HEK293 (cell line): ENCODE results near the gene CYP27B1.

Source experiments
- GLI4 ChIP-seq: fragments of 450-650 bp; formaldehyde crosslinking; IDR thresholded peaks from 2 replicates; pipeline ENCODE4 v1.5.1; 2016; ENCODE audit warnings: missing biosample characterization, missing genetic modification characterization
- PATZ1 ChIP-seq: fragments of 450-650 bp; formaldehyde crosslinking; IDR thresholded peaks from 2 replicates; pipeline ENCODE4 v1.5.1; 2016; ENCODE audit warnings: missing biosample characterization, missing genetic modification characterization
- ZBTB1 ChIP-seq: fragments of 450-650 bp; formaldehyde crosslinking; IDR thresholded peaks from 2 replicates; pipeline ENCODE4 v1.5.1; 2016; ENCODE audit warnings: missing biosample characterization, missing genetic modification characterization
- ZBTB10 ChIP-seq: fragments of 450-650 bp; formaldehyde crosslinking; IDR thresholded peaks from 2 replicates; pipeline ENCODE4 v1.5.1; 2016; ENCODE audit warnings: missing biosample characterization, missing genetic modification characterization
- ZBTB17 ChIP-seq: fragments of 450-650 bp; formaldehyde crosslinking; IDR thresholded peaks from 2 replicates; pipeline ENCODE4 v1.5.1; 2016; ENCODE audit warnings: missing biosample characterization, missing genetic modification characterization
- ZBTB49 ChIP-seq: fragments of 450-650 bp; formaldehyde crosslinking; IDR thresholded peaks from 2 replicates; pipeline ENCODE4 v1.5.1; 2016; ENCODE audit warnings: missing biosample characterization, missing genetic modification characterization, low read depth
- ZNF10 ChIP-seq: fragments of 450-650 bp; formaldehyde crosslinking; IDR thresholded peaks from 2 replicates; pipeline ENCODE4 v1.5.1; 2017; ENCODE audit warnings: missing biosample characterization, missing genetic modification characterization
- ZNF114 ChIP-seq: fragments of 450-650 bp; formaldehyde crosslinking; IDR thresholded peaks from 2 replicates; pipeline ENCODE4 v1.5.0; 2017; ENCODE audit warnings: missing biosample characterization, missing genetic modification characterization
- ZNF184 ChIP-seq: fragments of 450-650 bp; IDR thresholded peaks from 2 replicates; pipeline ENCODE4 v1.5.1; 2018; ENCODE audit warnings: missing biosample characterization, mild to moderate bottlenecking, missing genetic modification characterization
- ZNF2 ChIP-seq: fragments of 450-650 bp; formaldehyde crosslinking; IDR thresholded peaks from 2 replicates; pipeline ENCODE4 v1.5.1; 2016; ENCODE audit warnings: missing biosample characterization, missing genetic modification characterization
- ZNF239 ChIP-seq: fragments of 450-650 bp; formaldehyde crosslinking; IDR thresholded peaks from 2 replicates; pipeline ENCODE4 v1.5.1; 2016; ENCODE audit warnings: missing biosample characterization, missing genetic modification characterization
- ZNF248 ChIP-seq: fragments of 450-650 bp; formaldehyde crosslinking; IDR thresholded peaks from 2 replicates; pipeline ENCODE4 v1.5.1; 2017; ENCODE audit warnings: missing biosample characterization, missing genetic modification characterization
- ZNF266 ChIP-seq: fragments of 450-650 bp; formaldehyde crosslinking; IDR thresholded peaks from 2 replicates; pipeline ENCODE4 v1.5.1; 2016; ENCODE audit warnings: missing biosample characterization, missing genetic modification characterization, low read depth
- ZNF292 ChIP-seq: fragments of 450-650 bp; formaldehyde crosslinking; IDR thresholded peaks from 2 replicates; pipeline ENCODE4 v1.5.1; 2016; ENCODE audit warnings: low read depth, missing biosample characterization, missing genetic modification characterization, borderline replicate concordance
- ZNF302 ChIP-seq: fragments of 450-650 bp; formaldehyde crosslinking; IDR thresholded peaks from 2 replicates; pipeline ENCODE4 v1.5.1; 2016; ENCODE audit warnings: missing biosample characterization, missing genetic modification characterization, low read depth
- ZNF335 ChIP-seq: fragments of 450-650 bp; formaldehyde crosslinking; conservative IDR thresholded peaks from 2 replicates; pipeline ENCODE4 v1.5.1; 2016; ENCODE audit warnings: missing biosample characterization, missing genetic modification characterization
- ZNF433 ChIP-seq: fragments of 450-650 bp; formaldehyde crosslinking; IDR thresholded peaks from 2 replicates; pipeline ENCODE4 v1.5.1; 2016; ENCODE audit warnings: missing biosample characterization, missing genetic modification characterization, low read depth
- ZNF510 ChIP-seq: fragments of 450-650 bp; formaldehyde crosslinking; IDR thresholded peaks from 2 replicates; pipeline ENCODE4 v1.5.1; 2018; ENCODE audit warnings: mild to moderate bottlenecking, missing genetic modification characterization, missing biosample characterization; ENCODE audit not compliant: insufficient replicate concordance
- ZNF521 ChIP-seq: fragments of 450-650 bp; formaldehyde crosslinking; IDR thresholded peaks from 2 replicates; pipeline ENCODE4 v1.5.1; 2017; ENCODE audit warnings: missing biosample characterization, mild to moderate bottlenecking, missing genetic modification characterization
- ZNF530 ChIP-seq: fragments of 450-650 bp; formaldehyde crosslinking; IDR thresholded peaks from 2 replicates; pipeline ENCODE4 v1.5.1; 2016; ENCODE audit warnings: low read depth, missing biosample characterization, missing genetic modification characterization
- ZNF544 ChIP-seq: fragments of 450-650 bp; formaldehyde crosslinking; IDR thresholded peaks from 2 replicates; pipeline ENCODE4 v1.5.0; 2017; ENCODE audit warnings: missing biosample characterization, missing genetic modification characterization
- ZNF555 ChIP-seq: fragments of 450-650 bp; formaldehyde crosslinking; conservative IDR thresholded peaks from 2 replicates; pipeline ENCODE4 v1.5.1; 2017; ENCODE audit warnings: missing biosample characterization, mild to moderate bottlenecking, missing genetic modification characterization, inconsistent platforms
- ZNF571 ChIP-seq: fragments of 450-650 bp; formaldehyde crosslinking; IDR thresholded peaks from 2 replicates; pipeline ENCODE4 v1.5.0; 2017; ENCODE audit warnings: missing biosample characterization, missing genetic modification characterization
- ZNF629 ChIP-seq: fragments of 450-650 bp; formaldehyde crosslinking; IDR thresholded peaks from 2 replicates; pipeline ENCODE4 v1.5.1; 2017; ENCODE audit warnings: missing biosample characterization, missing genetic modification characterization
- ZNF670 ChIP-seq: fragments of 450-650 bp; formaldehyde crosslinking; IDR thresholded peaks from 2 replicates; pipeline ENCODE4 v1.5.1; 2016; ENCODE audit warnings: missing biosample characterization, missing genetic modification characterization, low read depth
- ZNF747 ChIP-seq: fragments of 450-650 bp; formaldehyde crosslinking; IDR thresholded peaks from 2 replicates; pipeline ENCODE4 v1.5.1; 2016; ENCODE audit warnings: missing biosample characterization, missing genetic modification characterization
- ZNF837 ChIP-seq: fragments of 450-650 bp; formaldehyde crosslinking; IDR thresholded peaks from 2 replicates; pipeline ENCODE4 v1.5.1; 2016; ENCODE audit warnings: missing biosample characterization, missing genetic modification characterization
- ZSCAN18 ChIP-seq: fragments of 450-650 bp; formaldehyde crosslinking; IDR thresholded peaks from 2 replicates; pipeline ENCODE4 v1.5.1; 2016; ENCODE audit warnings: missing biosample characterization, missing genetic modification characterization
- ZSCAN23 ChIP-seq: fragments of 450-650 bp; formaldehyde crosslinking; IDR thresholded peaks from 2 replicates; pipeline ENCODE4 v1.5.1; 2016; ENCODE audit warnings: missing biosample characterization, missing genetic modification characterization
- ZSCAN5A ChIP-seq: fragments of 450-650 bp; formaldehyde crosslinking; IDR thresholded peaks from 2 replicates; pipeline ENCODE4 v1.5.1; 2016; ENCODE audit warnings: missing biosample characterization, missing genetic modification characterization

Gene CYP27B1

GRCh38 chr12:57766464-57767304, at the start of gene CYP27B1 (continued):
- TF ChIP-seq ZNF555 (tag by site-specific recombination): no peak
- TF ChIP-seq ZNF670 (tag by site-specific recombination): no peak
- no peak for TF ChIP-seq ZNF521 (tag by site-specific recombination)
- TF ChIP-seq ZSCAN18: no peak
- no peak for TF ChIP-seq ZNF114 (tag by site-specific recombination)
- no peak for TF ChIP-seq ZNF544
- no peak for TF ChIP-seq ZBTB1 (tag by site-specific recombination)
- no peak for TF ChIP-seq ZBTB49 (tag by site-specific recombination)
- peak; percentile 72 for TF ChIP-seq ZBTB17 (tag by site-specific recombination)
- TF ChIP-seq ZNF239 (tag by site-specific recombination): no peak
- TF ChIP-seq ZNF266 (tag by site-specific recombination): no peak
- no peak for TF ChIP-seq ZNF2 (tag by site-specific recombination)
- no peak for TF ChIP-seq GLI4 (tag by site-specific recombination)
- TF ChIP-seq ZNF571 (tag by site-specific recombination): no peak
- TF ChIP-seq ZNF302 (tag by site-specific recombination): no peak
- no peak for TF ChIP-seq ZNF292
- TF ChIP-seq ZBTB10 (tag by site-specific recombination): no peak
- TF ChIP-seq ZNF184 (tag by site-specific recombination): no peak
- TF ChIP-seq ZNF747 (tag by site-specific recombination): no peak
- TF ChIP-seq ZNF433 (tag by site-specific recombination): no peak
- TF ChIP-seq ZNF510 (tag by site-specific recombination): no peak
- TF ChIP-seq ZNF837 (tag by site-specific recombination): no peak
- TF ChIP-seq ZSCAN5A: no peak
- peak; percentile 58 for TF ChIP-seq ZNF335 (tag by site-specific recombination)
- TF ChIP-seq ZNF10 (tag by site-specific recombination): no peak
- no peak for TF ChIP-seq ZNF530 (tag by site-specific recombination)
- no peak for TF ChIP-seq ZNF629 (tag by site-specific recombination)
- no peak for TF ChIP-seq ZSCAN23 (tag by site-specific recombination)
- TF ChIP-seq ZNF248 (tag by site-specific recombination): no peak
- peak; percentile 74 for TF ChIP-seq PATZ1 (tag by site-specific recombination)
